IPS-20b (cell line): Measurements from ENCODE around the gene SLC5A3.

Experiments
- H3K27ac ChIP-seq: one replicate; pipeline ENCODE4 v1.5.1; 2013; ENCODE audit warnings: low read length
- H3K27me3 ChIP-seq: 2 replicates; pipeline ENCODE4 v1.6.1; 2013; ENCODE audit warnings: mild to moderate bottlenecking, low read length, inconsistent platforms; ENCODE audit not compliant: insufficient read depth
- H3K36me3 ChIP-seq: 2 replicates; pipeline ENCODE4 v1.6.1; 2013; ENCODE audit warnings: low read depth, mild to moderate bottlenecking, inconsistent platforms, low read length, moderate library complexity; ENCODE audit not compliant: insufficient read depth
- H3K4me1 ChIP-seq: 2 replicates; pipeline ENCODE4 v1.6.1; 2013; ENCODE audit warnings: mild to moderate bottlenecking, control low read depth, inconsistent platforms, low read length, moderate library complexity; ENCODE audit not compliant: insufficient read depth
- H3K4me3 ChIP-seq: 2 replicates; pipeline ENCODE4 v1.5.1; 2013; ENCODE audit warnings: mild to moderate bottlenecking, low read length, inconsistent platforms
- H3K9ac ChIP-seq: 2 replicates; pipeline ENCODE4 v1.6.1; 2013; ENCODE audit warnings: low read depth, mild to moderate bottlenecking, inconsistent platforms, low read length, moderate library complexity
- H3K9me3 ChIP-seq: 2 replicates; pipeline ENCODE4 v1.6.1; 2013; ENCODE audit warnings: mild to moderate bottlenecking, low read depth, low read length, inconsistent platforms; ENCODE audit not compliant: insufficient read depth

Gene SLC5A3

GRCh38 chr21:34073032-34073748, at the start of gene SLC5A3, which contains the start of gene MRPS6:
Gene SLC5A3, plus strand, starts transcription at chr21:34073578. Its CDS starts 21,621 bp downstream, at chr21:34095199.
Gene MRPS6, plus strand, starts transcription at chr21:34073578. Its CDS starts 123 bp downstream, at chr21:34073701.
- Histone ChIP-seq H3K27ac (no peak within 1 kb of the TSS), H3K4me3 (peak within 1 kb of the TSS; percentile 86)

DNA sequence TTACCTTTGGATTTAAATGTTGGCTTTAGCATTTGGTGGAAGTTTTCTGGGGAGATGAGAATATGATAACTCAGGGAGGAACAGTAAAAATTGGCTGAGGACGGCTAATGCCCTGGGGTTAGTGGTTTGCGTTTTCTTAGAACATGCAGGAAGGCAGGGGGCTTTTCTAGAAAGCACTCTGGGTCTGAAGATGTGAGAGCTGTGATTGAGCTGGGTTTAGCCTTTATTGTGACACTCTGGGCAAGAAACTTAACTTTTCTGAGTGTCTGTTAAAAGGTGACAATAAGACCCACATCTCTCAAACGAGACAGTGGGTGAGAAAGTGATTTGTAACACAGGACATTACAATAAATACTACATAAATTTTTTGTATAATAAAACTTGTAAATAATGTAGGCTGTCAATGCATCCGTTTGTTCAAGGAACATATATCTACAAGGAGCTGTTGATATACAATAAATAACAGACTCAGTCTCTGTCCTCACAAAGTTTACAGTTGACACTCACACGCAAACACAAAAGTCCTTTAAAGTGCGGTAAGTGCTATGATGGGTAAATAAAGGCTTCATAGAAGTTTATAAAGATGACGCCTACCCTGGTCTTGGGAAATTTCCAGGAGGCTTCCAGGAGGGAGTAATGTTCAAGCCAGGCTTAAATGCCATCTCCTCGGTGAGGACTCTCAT, 49.5 kb upstream of the SLC5A3 start:
- Histone ChIP-seq H3K36me3 (no peaks in the 10 kb centered on the region), H3K9ac (no peak overlapping the region), H3K4me1 (peaks cover 6% of the 10 kb centered on the region; the same call in 1 of the 2 replicates), H3K4me3 (no peak overlapping the region), H3K9me3 (no peaks in the 10 kb centered on the region), H3K27ac (no peak overlapping the region), H3K27me3 (no peaks in the 10 kb centered on the region)

More at GRCh38 chr21:34073032-34073748, at the start of gene SLC5A3, which contains the start of gene MRPS6:
- Histone ChIP-seq H3K9ac (peak within 1 kb of the TSS; percentile 77), H3K9me3 (no peaks in the 10 kb centered on the region), H3K36me3 (peaks cover 7% of the 10 kb centered on the region; the same call in 1 of the 2 replicates), H3K27me3 (peaks cover 17% of the 10 kb centered on the region), H3K4me1 (peaks cover 12% of the 10 kb centered on the region)

GRCh38 chr21:34024374-34024693, 49.0 kb upstream of the SLC5A3 start:
- H3K36me3 ChIP-seq: no peaks in the 10 kb centered on the region
- peaks cover 6% of the 10 kb centered on the region; the same call in 1 of the 2 replicates for H3K4me1 ChIP-seq
- no peak overlapping the region for H3K27ac ChIP-seq
- H3K27me3 ChIP-seq: no peaks in the 10 kb centered on the region
- H3K9ac ChIP-seq: no peak overlapping the region
- no peaks in the 10 kb centered on the region for H3K9me3 ChIP-seq
- H3K4me3 ChIP-seq: no peak overlapping the region

GRCh38 chr21:34027721-34028461, 45.5 kb upstream of the SLC5A3 start:
- Histone ChIP-seq H3K27me3 (no peaks in the 10 kb centered on the region), H3K9ac (no peak overlapping the region), H3K9me3 (no peaks in the 10 kb centered on the region), H3K27ac (no peak overlapping the region), H3K4me1 (peaks cover 3% of the 10 kb centered on the region; the same call in 1 of the 2 replicates), H3K36me3 (no peaks in the 10 kb centered on the region), H3K4me3 (no peak overlapping the region)

DNA sequence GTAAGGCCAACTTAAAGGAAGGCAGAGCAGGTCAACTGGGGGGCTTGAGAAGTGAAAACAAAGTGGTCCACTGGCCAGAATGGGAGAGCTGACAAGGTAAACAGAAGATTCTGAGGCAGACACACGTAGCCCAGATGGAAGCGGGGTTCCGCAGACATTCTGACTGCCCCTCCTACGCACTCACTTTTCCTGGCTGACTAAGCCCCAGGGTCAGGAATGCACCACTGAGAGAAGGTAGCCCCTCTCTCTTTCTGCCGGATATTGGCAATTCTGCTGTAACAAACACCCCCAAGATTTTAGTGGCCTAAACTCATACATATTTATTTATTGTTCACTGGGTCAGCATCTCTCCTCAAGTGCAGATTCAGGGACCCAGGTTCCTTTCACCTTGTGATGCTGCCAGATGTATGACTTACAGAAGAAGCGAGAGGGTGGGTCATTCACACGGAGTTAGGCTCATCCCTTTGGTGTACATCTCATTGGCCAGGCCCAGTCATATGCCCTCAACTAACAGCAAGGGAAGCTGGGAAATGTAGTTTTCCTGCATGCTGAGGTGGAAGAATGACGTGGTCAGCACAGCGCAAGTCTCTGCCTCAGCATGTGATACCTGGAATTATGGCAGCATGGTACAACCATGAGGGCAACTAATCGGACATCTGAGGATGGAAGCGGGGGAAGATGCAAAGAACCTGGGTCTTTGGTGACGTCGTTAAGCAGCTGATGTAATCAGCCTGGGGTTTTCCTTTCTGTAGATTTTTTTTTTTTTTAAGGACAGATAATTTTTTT, 43.4 kb upstream of the SLC5A3 start:
- H3K27me3 ChIP-seq: no peaks in the 10 kb centered on the region
- no peaks in the 10 kb centered on the region for H3K9me3 ChIP-seq
- no peaks in the 10 kb centered on the region for H3K36me3 ChIP-seq
- no peak overlapping the region for H3K27ac ChIP-seq
- H3K4me1 ChIP-seq: 0 out of 2 replicates have a peak, but pooled peaks cover 3% of the 10 kb centered on the region
- H3K9ac ChIP-seq: no peak overlapping the region
- peak overlapping the region; percentile 50; the same call in 1 of the 2 replicates for H3K4me3 ChIP-seq

DNA sequence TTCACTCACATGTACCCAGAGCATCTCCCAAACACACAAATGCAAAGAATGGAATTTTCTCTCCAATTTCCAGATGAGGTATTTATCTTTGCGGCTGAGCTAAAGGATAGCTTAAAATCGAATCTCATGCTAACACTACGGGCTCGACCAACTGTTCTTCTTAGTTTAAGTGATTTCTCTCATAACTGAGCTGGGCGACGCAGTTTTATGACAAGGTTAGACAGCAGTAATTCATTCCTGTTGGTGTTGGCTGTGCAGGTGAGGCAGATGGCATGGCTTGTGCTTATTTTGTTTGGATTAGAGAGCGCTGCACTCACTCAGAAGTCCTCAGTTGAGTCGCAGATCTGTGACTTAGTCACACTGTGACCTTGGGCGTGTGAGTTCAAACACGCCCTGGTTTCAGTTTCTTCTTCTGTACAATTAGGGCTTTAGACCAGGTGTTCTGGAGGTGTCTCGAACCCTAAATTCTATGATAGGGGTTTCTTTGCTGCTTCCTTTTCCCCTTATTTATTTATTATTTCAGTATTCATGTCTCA, 41.5 kb upstream of the SLC5A3 start:
- Histone ChIP-seq H3K9me3 (no peaks in the 10 kb centered on the region), H3K4me1 (peaks cover 9% of the 10 kb centered on the region; the same call in 1 of the 2 replicates), H3K27me3 (no peaks in the 10 kb centered on the region), H3K9ac (no peak overlapping the region), H3K36me3 (no peaks in the 10 kb centered on the region), H3K27ac (no peak overlapping the region), H3K4me3 (no peak overlapping the region)

GRCh38 chr21:34034369-34035014, 38.9 kb upstream of the SLC5A3 start:
- no peak overlapping the region for H3K9ac ChIP-seq
- no peaks in the 10 kb centered on the region for H3K36me3 ChIP-seq
- no peak overlapping the region for H3K4me3 ChIP-seq
- no peak overlapping the region for H3K27ac ChIP-seq
- H3K4me1 ChIP-seq: peaks cover 9% of the 10 kb centered on the region; the same call in 1 of the 2 replicates
- H3K9me3 ChIP-seq: no peaks in the 10 kb centered on the region
- no peaks in the 10 kb centered on the region for H3K27me3 ChIP-seq

GRCh38 chr21:34035619-34036354, 37.6 kb upstream of the SLC5A3 start:
- H3K9ac ChIP-seq: no peak overlapping the region
- H3K36me3 ChIP-seq: no peaks in the 10 kb centered on the region
- no peaks in the 10 kb centered on the region for H3K27me3 ChIP-seq
- peaks cover 6% of the 10 kb centered on the region; the same call in 1 of the 2 replicates for H3K4me1 ChIP-seq
- H3K9me3 ChIP-seq: no peaks in the 10 kb centered on the region
- H3K4me3 ChIP-seq: no peak overlapping the region
- H3K27ac ChIP-seq: no peak overlapping the region

DNA sequence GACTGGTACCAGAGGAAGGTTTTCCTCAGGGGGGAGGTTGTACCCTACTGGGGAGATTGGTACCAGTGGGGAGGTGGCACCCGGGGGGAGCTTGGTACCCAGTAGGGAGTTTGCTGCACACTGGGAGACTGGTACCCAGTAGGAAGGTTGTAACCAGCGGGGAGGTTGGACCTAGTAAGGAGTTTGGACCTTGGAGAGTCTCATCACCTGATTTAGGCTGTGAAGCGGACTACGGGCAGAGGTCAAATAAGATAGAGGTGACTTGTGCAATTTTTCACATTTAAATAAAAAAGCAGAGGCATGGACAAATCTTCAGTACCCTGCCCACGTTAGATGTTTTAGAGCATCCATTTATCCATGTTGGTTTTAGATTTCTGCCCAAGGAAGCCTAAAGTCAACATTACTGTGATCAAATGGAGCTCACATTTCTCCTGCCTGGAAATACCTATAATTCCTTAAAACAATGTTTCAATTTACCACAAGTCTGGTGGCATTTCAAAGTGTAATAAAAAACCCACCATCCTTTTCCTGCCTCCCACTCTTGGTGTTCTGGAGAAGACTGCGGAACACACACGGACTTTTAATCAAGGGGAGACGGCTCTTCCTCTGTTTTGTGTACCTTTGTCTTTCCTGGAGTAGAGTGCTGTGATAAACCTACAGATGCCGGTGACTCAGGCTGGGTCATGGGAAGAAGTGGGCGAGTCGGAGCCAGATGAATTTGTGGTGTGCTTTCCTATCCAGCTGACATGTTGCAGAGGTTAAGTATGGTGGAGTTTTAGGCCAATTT, 36.2 kb upstream of the SLC5A3 start:
- H3K9ac ChIP-seq: no peak overlapping the region
- H3K4me1 ChIP-seq: peaks cover 6% of the 10 kb centered on the region; the same call in 1 of the 2 replicates
- no peaks in the 10 kb centered on the region for H3K27me3 ChIP-seq
- no peaks in the 10 kb centered on the region for H3K36me3 ChIP-seq
- no peaks in the 10 kb centered on the region for H3K9me3 ChIP-seq
- no peak overlapping the region for H3K4me3 ChIP-seq
- H3K27ac ChIP-seq: no peak overlapping the region
